Ascending aorta (tissue), 2 donors: ENCODE data around the gene P4HA2. TPM values are rescaled to one million over a fixed set of nuclear protein-coding genes. Genes with fewer than 3 reads are reported as not detected.

Experiments used
- DNase-seq, 2 donors: peaks; one replicate each; pipeline ENCODE4 v3.0.0-alpha.2; 2019; ENCODE audit warnings: low spot score in 2 of 2
- H3K27ac ChIP-seq, 2 donors: fragments of 200-600 bp; sonication (generic); one replicate each; pipeline ENCODE4 v1.5.1; 2016 to 2017; ENCODE audit warnings: mild to moderate bottlenecking in 1 of 2
- H3K27me3 ChIP-seq: fragments of 200-600 bp; sonication (generic); one replicate; pipeline ENCODE4 v1.5.1; 2017
- H3K36me3 ChIP-seq, 2 donors: fragments of 200-600 bp; sonication (generic); one replicate each; pipeline ENCODE4 v1.5.1; 2016
- H3K4me1 ChIP-seq, 2 donors: fragments of 200-600 bp; sonication (generic); one replicate each; pipeline ENCODE4 v1.5.1; 2016 to 2017; ENCODE audit warnings: mild to moderate bottlenecking in 1 of 2
- H3K4me3 ChIP-seq, 2 donors: fragments of 200-600 bp; sonication (generic); one replicate each; pipeline ENCODE4 v1.5.1; 2016 to 2017; ENCODE audit warnings: mild to moderate bottlenecking in 1 of 2
- H3K9me3 ChIP-seq, 2 donors: fragments of 200-600 bp; sonication (generic); one replicate each; pipeline ENCODE4 v1.5.1; 2016
- intact Hi-C: fragments of 100-400 bp; cut with DNase I; formaldehyde crosslinking; loops from one replicate; pipeline ENCODE4 v1.15.1; 2023
- total RNA-seq: library from RNA; depleted of rRNA; stranded (reverse); fragments of >200 nt; gene quantifications from one replicate; pipeline ENCODE4 v1.1.0, GENCODE V29; 2016
- TF ChIP-seq, protein P1 (sequence below), 3 experiments: fragments of 200-600 bp in 2 of 3; fragments of 450-650 bp in 1 of 3; sonication (generic) in 2 of 3; IDR thresholded peaks; one replicate each; pipeline ENCODE4 v1.5.1; 2016 to 2019; ENCODE audit warnings: antibody characterized with exemption in 3 of 3, mild to moderate bottlenecking in 1 of 3, moderate library complexity in 1 of 3

P4HA2 gene
- total RNA-seq, 1 donor from 2014 or later, result 22.6 TPM

GRCh38 chr5:132266031-132266835 is 38.6 kb upstream of the P4HA2 start:
- no peaks in the 10 kb centered on the region for H3K27me3 ChIP-seq
- peaks cover 12 to 39% of the 10 kb centered on the region in 2 donors for H3K4me1 ChIP-seq
- H3K4me3 ChIP-seq, result no peak overlapping the region
- DNase-seq, result peak in 1 of 2 donors; percentile 66
- peak overlapping the region; percentile 94 to 98 for H3K27ac ChIP-seq
- intact Hi-C loops, result loop anchor here (5.0 kb wide), 1 partner anchor 101 kb away; the partner anchor contains the start of gene SLC22A5
- TF ChIP-seq, protein P1, sequence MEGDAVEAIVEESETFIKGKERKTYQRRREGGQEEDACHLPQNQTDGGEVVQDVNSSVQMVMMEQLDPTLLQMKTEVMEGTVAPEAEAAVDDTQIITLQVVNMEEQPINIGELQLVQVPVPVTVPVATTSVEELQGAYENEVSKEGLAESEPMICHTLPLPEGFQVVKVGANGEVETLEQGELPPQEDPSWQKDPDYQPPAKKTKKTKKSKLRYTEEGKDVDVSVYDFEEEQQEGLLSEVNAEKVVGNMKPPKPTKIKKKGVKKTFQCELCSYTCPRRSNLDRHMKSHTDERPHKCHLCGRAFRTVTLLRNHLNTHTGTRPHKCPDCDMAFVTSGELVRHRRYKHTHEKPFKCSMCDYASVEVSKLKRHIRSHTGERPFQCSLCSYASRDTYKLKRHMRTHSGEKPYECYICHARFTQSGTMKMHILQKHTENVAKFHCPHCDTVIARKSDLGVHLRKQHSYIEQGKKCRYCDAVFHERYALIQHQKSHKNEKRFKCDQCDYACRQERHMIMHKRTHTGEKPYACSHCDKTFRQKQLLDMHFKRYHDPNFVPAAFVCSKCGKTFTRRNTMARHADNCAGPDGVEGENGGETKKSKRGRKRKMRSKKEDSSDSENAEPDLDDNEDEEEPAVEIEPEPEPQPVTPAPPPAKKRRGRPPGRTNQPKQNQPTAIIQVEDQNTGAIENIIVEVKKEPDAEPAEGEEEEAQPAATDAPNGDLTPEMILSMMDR (IDR thresholded peaks at IDR 0.05), result no peak
- no peaks in the 10 kb centered on the region for H3K9me3 ChIP-seq
- peaks cover 9 to 29% of the 10 kb centered on the region in 2 donors for H3K36me3 ChIP-seq

DNA sequence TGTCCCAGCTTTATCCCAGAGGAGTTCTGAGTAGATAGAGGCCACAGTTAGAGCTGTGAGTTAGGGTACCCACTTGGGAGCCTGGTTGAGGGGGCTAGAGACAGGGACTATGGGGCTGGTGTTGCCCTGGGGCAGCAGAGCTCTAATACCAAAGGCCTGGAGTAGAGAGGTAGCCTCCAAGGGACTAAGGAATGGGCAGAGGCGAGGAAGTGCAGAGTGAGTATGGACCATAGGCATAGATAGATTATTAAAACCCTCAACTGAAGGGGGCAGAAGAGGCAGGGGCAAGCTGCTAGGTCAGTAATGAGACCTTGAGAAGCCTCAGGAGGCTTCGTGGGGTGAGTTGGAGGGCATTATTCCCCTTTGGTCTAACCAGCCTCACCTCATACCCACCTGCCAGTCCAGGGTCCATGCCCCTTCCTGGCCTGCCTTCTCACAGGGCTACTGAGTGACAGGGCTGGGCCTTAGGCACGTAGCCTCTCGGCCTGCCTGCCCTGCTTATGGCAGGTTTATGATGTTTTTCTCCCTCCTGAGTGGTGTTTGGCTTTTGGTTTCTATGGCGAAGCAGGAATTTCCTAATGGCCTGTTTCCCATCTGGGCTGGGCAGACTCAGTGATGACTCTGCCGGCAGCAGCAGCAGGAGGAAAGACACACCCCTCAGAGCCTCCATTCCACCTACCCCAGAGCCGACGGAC is 37.8 kb upstream of the P4HA2 start:
- peak overlapping the region; percentile 94 to 98 for H3K27ac ChIP-seq
- intact Hi-C loops, result loop anchor here (2.0 to 5.0 kb wide), 2 partner anchors 29 to 102 kb away; partner anchors contain the start of genes SLC22A4 and SLC22A5
- H3K4me3 ChIP-seq, result no peak overlapping the region
- no peaks in the 10 kb centered on the region for H3K9me3 ChIP-seq
- DNase-seq, result peak in 1 of 2 donors; percentile 92
- TF ChIP-seq, protein P1 (IDR thresholded peaks at IDR 0.05), result no peak
- no peaks in the 10 kb centered on the region for H3K27me3 ChIP-seq
- H3K4me1 ChIP-seq, result peaks cover 19 to 47% of the 10 kb centered on the region in 2 donors
- peaks cover 6 to 24% of the 10 kb centered on the region in 2 donors for H3K36me3 ChIP-seq

- intact Hi-C loops, result loop anchor here (2.0 to 5.0 kb wide), 2 partner anchors 30 to 103 kb away; partner anchors contain the start of genes SLC22A4 and SLC22A5
- no peaks in the 10 kb centered on the region for H3K27me3 ChIP-seq
- H3K9me3 ChIP-seq, result no peaks in the 10 kb centered on the region
- H3K4me1 ChIP-seq, result peaks cover 24 to 54% of the 10 kb centered on the region in 2 donors
- DNase-seq, result peak in 1 of 2 donors; percentile 59
- no peak overlapping the region for H3K4me3 ChIP-seq
- peak overlapping the region; percentile 94 to 98 for H3K27ac ChIP-seq
- peaks cover 6 to 20% of the 10 kb centered on the region in 2 donors for H3K36me3 ChIP-seq
- TF ChIP-seq, protein P1 (IDR thresholded peaks at IDR 0.05), result no peak
These were observed 37.1 kb upstream of the P4HA2 start for GRCh38 chr5:132264546-132265335.

- Histone ChIP-seq H3K27me3 (no peaks in the 10 kb centered on the region), H3K27ac (peak overlapping the region; percentile 94 to 98), H3K9me3 (no peaks in the 10 kb centered on the region), H3K4me3 (no peak overlapping the region), H3K36me3 (peaks cover 6 to 17% of the 10 kb centered on the region in 2 donors), H3K4me1 (peaks cover 24 to 60% of the 10 kb centered on the region in 2 donors)
- intact Hi-C loops, result loop anchor here (2.0 kb wide), 1 partner anchor 31 kb away; the partner anchor contains the start of gene SLC22A4
- TF ChIP-seq, protein P1 (IDR thresholded peaks at IDR 0.05), result peak in 2 of 3 experiments; percentile 10 to 13
- DNase-seq, result peak in 1 of 2 donors; percentile 88
These were observed 36.1 kb upstream of the P4HA2 start for GRCh38 chr5:132263548-132264261.
